Endothelial cell of umbilical vein (primary cell): ENCODE data around the gene SUPT7L.

Experiments
- CTCF ChIP-seq, 2 donors: IDR thresholded peaks; 1 replicate in 1 of 2; 2 replicates in 1 of 2; pipeline ENCODE4 v1.5.1; 2011; ENCODE audit warnings: low read length in 2 of 2, mild to moderate bottlenecking in 2 of 2, moderate library complexity in 2 of 2, control low read depth in 1 of 2, inconsistent platforms in 1 of 2, low read depth in 1 of 2; ENCODE audit not compliant: insufficient read depth in 1 of 2; ENCODE audit errors: extremely low read depth in 1 of 2
- EZH2 ChIP-seq: IDR thresholded peaks from 2 replicates; pipeline ENCODE4 v1.6.1; 2012; ENCODE audit warnings: borderline replicate concordance, low read depth, mild to moderate bottlenecking, moderate library complexity, low read length, inconsistent platforms; ENCODE audit not compliant: severe bottlenecking
- FOS ChIP-seq: IDR thresholded peaks from 2 replicates; pipeline ENCODE4 v1.6.1; 2011; ENCODE audit warnings: mild to moderate bottlenecking, low read length, moderate library complexity, borderline replicate concordance; ENCODE audit not compliant: insufficient read depth
- JUN ChIP-seq: IDR thresholded peaks from 2 replicates; pipeline ENCODE4 v1.6.1; 2011; ENCODE audit warnings: borderline replicate concordance, low read depth; ENCODE audit not compliant: insufficient read length, insufficient read depth
- MAX ChIP-seq: IDR thresholded peaks from 2 replicates; pipeline ENCODE4 v1.6.1; 2011; ENCODE audit not compliant: insufficient read depth, insufficient read length
- MYC ChIP-seq: IDR thresholded peaks from one replicate; pipeline ENCODE4 v1.6.1; 2011; ENCODE audit warnings: mild to moderate bottlenecking, low read depth, low read length
- POLR2A ChIP-seq: IDR thresholded peaks from 2 replicates; pipeline ENCODE4 v1.6.1; 2012; ENCODE audit warnings: low read depth, mild to moderate bottlenecking, control low read depth, low read length
- POLR2AphosphoS5 ChIP-seq: IDR thresholded peaks from 2 replicates; pipeline ENCODE4 v1.6.1; 2012; ENCODE audit warnings: low read depth, mild to moderate bottlenecking, control low read depth, low read length, moderate library complexity; ENCODE audit not compliant: insufficient read depth

DNA sequence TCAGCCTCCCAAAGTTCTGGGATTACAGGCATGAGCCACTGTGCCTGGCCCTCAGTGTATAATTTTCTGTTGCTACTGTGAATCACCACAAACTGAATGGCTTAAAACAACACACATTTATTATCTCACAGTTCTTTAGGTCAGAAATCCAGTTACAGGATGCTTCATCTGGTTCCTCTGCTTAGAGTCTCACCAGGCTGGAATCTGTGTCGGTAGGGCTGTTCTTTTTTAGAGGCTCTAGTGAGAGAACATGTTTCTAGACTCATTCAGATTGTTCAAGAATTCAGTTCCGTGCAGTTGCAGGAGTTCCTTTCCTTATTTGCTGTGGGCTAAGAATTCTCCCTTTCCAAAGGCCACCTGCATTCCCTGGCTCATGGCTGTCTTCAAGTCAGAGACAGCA lies 56.8 kb downstream of the SUPT7L start:
- TF ChIP-seq CTCF (IDR thresholded peaks at IDR 0.05; ENCODE audit: extremely low read depth in 1 of 2, insufficient read depth in 1 of 2, low read depth in 1 of 2, low read length in 2 of 2) (no peak), MYC (no peak), MAX (no peak), EZH2 (no peak), POLR2A (no peak), POLR2AphosphoS5 (no peak), FOS (no peak), JUN (no peak)
